Activated naive CD4-positive, alpha-beta T cell treated with anti-CD3 and anti-CD28 coated beads, Interleukin-2, amount 50 U/mL, for 16 hours (primary cell): ENCODE data around the gene PTGIS.
"Not testable (repeated sequence)": the region's sequence is repeated elsewhere in the genome, so short reads cannot be mapped to it uniquely, and the experiment has no call there.

ENCODE experiments used
- DNase-seq: peaks from one replicate; pipeline ENCODE4 v3.0.0-alpha.2; 2020

PTGIS gene

DNA sequence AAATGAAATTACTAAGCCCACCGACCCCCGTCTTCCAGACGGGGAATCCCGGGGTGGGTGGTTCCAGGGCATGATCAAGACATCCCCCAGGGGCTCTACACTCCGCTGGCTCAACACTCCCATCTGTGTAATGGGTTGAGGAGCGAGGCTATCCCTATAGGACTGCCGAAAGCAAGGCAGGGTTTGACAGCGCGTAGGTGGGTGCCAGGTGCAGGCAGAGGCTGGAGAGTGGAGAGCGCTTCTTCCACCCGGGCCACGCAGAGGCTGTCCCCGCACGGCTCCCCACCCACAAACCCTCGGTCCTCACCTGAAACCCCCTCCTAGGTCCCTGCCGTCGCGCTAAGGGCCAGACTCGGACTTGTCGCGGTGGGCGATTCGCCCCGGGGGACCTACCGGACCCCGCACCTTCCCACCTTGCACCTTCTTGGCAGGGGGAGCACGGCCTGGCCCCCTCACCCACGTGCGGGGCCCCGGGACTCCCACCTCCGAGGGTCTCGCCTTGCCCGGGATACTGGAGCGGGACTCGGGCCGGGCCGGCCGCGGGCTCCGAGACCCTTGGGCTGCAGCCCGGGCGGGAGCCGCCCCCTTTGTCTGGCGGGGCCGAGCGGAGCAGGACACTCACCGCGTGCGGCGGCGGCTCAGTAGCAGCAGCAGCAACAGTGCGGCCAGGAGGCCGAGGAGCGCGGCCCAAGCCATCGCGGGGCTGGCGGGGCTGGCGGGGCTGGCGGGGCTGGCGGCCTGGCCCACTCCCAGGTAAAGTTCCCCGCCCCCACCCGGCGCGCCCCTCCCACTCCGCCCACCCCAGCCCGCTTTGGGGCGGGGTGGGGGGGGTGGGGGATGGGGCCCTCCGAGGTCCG is at the start of gene PTGIS:
Gene PTGIS (minus strand): TSS at position 717 of the 857 bp plus-strand sequence. CDS start 21 bp downstream, at position 696.
- no peak for DNase-seq

DNA sequence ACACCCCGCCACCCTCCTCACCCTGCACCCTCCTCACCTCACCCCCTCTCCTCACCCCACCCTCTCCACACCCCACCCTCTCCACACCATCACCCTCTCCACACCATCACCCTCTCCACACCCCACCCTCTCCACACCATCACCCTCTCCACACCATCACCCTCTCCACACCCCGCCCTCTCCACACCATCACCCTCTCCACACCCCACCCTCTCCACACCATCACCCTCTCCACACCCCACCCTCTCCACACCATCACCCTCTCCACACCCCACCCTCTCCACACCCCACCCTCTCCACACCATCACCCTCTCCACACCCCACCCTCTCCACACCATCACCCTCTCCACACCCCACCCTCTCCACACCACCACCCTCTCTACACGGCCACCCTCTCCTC is 49.5 kb upstream of the PTGIS start:
- DNase-seq = not testable (repeated sequence)

DNA sequence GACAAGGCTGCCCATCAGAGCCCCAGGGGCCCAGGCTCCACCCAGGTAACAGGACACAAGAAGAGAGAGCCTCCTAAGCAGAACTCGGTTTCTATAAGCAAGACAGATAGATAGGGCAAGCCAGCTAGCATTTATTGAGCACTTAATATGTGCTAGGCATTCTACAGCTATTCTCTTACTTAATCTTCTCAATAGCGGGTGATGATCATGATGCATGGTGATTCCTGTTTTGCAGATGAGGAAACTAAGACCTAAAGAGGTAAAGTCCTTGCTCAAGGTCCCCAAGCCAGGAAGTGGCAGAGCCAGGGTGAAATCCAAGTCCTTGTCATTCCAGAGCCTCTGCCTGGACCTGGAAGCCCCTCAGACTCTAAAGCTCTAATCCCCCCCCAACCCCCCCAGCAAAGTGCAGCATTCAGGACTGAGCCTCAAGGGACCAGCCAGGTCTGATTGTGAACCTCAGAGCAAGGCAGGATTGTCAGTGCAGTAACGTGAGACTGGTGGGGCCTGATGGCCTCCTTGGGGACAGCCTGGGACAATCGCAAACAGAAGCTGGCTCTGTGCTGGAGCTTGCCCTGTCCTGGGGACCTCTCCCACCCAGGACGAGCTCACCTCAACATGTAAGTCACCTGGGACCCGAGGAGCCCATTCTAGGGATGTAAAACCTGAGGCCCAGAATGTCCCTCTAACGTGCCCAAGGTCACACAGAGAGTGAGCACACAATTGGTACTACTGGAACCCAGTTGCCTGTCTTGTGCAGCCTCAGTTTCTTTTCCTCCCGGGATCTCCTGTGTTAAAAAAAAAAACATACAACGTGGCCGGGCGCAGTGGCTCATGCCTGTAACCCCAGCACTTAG is 48.4 kb upstream of the PTGIS start:
- no peak for DNase-seq

DNA sequence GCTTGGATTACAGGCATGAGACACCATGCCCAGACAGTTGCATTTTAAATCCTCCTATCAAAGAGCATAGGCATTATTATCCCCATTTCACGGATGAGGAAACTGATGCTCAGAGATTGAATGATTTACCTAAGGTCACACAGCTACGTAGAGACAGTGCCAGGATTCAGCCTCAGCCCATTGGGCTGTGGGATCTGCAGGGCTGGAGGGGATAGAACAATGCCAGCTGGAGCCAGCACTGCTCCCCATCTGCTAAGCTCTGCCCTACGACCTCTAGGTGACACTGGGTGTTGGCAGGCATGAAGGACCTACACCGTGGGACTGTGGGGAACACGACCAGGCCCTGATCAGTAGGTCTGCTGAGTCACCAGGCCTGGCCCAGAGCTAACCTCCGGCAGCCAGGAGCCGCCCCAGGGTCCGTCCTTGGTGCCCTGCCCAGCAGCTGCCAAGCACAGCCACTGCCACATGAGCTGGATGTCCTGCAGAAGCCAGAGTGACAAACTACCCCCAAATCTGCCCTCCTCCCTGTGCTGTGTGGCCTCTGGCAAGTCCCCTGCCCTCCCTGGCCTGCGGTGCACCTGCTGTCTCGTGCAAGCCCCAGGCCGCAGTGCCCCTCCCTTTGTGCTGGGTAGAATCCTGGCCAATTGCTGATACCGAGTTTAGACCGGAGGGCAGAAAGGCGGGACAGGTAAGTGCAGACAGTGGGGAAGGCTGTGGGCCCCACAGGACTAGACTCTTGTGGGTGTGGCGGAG is 47.6 kb upstream of the PTGIS start:
- DNase-seq = no peak

DNA sequence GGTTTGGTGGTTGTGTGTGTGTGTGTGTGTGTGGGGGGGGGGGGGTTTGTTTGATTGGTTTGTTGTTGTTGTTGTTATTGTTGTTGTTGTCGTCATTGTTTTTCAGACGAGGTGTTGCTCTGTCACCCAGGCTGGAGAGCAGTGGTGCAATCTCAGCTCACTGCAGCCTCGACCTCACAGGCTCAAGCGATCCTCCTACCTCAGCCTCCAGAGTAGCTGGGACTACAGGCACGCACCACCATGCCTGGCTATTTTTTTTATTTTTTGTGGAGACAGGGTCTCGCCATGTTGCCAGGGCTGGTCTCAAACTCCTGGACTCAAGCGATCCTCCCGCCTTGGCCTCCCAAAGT is 47.1 kb upstream of the PTGIS start:
- not testable (repeated sequence) for DNase-seq

DNA sequence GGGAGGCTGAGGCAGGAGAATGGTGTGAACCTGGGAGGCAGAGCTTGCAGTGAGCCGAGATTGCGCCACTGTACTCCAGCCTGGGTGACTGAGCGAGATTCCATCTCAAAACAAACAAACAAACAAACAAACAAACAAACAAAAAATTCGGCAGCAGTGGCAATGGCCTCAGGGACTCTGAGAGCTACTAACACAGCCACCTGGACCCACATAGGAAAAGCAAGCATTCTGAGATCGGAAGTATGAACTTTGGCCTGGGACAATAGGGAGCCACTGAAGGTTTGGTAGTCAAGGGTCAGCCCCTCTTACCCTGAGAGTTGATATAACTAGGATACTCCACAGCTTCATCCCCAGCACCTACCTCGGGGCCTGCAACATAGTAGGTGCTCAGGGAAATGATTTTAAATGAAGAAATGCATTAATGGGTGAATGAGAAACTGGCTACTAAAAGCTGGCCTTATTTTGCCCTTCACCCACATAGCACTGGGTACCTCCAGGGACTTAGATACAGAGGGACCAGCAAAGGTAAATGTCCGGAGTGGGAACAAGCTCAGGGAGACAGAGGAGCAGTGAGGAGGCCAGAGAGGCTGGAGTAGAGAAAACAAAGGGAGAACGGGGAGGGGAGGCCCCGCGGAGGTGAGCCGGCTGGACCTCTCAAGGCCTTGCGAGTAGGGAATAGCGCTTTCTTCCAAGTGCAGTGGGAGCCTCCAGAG is 46.6 kb upstream of the PTGIS start:
- no peak for DNase-seq

DNA sequence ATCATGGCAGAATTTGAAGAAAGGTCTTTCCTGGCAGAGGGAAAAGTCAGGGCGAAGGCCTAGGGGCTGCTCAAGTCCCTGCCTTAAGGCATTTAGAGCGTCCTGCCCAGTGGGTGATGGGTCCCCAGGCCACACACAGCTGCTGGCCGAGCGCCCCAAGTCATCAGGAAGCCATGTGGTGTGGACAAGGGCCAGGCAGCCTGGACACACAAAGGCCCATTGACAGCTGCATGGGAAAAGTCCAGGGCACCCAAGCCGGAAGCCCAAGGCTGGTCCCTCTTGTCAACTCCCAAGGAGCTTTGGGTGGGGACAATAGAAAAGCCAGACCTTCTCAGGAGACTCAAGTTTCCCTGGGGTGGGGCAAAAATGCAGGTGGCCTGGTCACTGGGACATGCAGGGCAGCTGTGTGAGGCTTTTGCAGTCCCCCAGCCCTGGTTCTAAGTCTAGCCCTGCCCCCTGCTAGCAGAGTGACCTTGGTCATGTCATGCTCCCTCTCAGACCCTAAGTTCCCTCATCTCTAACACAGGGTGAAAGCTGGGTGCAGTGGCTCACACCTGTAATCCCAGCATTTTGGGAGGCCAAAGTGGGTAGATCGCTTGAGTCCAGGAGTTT is 44.3 kb upstream of the PTGIS start:
- DNase-seq = no peak

DNA sequence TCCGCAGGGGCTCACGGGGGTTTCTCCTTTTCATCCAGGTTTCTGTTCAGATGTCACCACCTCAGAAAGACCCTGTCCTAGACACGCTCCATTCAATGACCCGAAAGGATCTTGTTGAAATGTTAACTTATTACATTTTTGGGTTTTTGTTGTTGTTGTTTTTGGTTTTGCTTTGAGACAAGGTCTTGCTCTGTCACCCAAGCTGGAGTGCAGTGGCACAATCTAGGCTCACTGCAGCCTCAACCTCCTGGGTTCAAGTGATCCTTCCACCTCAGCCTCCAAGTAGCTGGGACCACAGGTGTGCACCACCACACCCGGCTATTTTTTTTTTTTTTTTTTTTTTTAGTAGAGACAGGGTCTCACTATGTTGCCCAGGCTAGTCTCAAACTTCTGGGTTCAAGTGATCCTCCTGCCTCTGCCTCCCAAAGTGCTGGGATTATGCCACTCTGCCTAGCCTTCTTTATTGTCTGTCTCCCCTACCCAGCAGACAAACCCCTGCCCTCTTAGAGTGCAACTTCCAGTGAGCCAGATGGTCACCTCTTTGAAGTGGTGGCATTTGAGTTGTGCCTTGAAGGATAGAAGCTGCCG is 43.7 kb upstream of the PTGIS start:
- DNase-seq = not testable (repeated sequence)

DNA sequence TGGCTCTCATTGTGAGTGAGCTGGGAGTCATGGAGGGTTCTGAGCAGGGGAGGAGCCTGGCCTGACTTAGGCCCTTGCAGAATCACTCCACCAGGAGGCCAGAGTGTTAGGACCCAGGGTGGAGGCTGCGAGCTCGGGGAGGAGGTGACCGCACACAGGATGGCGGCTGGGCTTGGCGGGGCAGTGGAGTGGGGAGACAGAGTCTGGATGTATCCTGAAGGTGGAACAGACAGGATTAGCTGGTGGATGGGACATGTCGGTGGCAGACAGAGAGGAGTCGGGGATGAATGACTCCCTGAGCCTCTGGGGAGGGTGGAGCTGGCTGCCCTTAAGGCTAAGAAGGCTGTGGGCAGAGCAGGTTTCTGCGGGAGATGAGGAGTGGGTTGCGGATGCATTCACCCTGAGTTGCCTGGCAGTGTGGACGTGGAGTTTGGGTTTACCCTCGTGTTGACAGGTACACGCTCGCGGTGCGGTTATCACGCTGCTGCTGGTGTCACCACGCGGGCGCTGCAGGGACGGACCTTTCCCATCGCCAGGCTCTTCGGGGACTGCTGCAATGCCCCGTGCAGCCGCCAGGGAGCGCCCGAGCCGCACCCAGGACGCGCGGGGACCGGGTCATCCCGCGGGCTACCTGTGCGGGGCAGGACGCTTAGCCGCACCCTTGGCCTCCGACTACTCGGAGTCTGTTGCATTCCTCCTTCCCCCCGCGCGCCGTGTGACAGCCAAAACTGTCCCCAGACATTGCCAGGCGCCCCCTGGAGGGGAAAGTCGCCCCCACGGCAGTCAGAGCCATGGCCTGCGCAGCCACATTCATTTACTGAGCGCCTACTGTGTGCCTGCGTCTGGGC is 43.0 kb upstream of the PTGIS start:
- peak; percentile 74 for DNase-seq

DNA sequence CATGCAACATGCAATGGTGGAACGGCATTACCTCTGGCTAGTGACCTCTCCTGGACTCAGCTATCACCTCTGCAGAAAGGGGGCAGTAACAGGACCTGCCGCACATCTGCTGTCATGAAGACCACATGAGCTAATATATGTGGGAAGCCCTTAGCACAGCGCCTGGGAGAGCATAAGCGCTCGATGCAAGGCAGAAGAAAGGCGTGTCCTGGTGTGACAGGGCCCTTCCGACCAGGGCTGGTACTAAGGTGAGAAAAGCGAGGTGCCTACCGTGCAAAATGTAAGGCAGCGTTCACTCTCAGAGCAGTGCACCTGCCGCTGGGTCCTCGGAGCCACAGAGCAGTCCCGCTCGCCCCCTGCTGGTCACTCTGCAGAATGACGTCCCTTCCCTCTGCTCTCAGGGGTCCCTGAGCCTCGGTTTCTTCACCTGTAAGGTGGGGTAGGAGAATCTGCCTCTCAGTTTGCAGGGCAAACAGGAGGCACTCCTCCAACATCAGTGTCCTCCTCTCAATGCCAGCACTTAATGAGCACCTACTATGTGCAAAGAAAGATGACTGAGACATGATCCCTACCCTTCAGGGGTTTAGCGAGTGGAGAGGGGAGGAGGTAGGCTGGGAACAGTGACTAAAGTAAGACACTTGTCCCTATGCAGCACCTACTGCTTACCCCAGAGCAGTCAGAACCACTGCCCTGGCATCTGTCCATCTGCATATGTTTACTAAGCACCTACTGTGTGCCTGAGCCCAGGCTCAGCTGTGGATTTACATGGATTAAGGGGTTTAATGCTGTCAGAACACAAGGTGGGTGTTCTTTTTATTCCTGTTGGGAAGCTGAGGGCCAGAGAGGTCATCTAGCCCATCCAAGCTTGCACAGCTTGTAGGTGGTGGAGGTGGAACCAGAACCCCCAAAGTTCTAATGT is 41.1 kb upstream of the PTGIS start:
- DNase-seq = peak; percentile 71

DNA sequence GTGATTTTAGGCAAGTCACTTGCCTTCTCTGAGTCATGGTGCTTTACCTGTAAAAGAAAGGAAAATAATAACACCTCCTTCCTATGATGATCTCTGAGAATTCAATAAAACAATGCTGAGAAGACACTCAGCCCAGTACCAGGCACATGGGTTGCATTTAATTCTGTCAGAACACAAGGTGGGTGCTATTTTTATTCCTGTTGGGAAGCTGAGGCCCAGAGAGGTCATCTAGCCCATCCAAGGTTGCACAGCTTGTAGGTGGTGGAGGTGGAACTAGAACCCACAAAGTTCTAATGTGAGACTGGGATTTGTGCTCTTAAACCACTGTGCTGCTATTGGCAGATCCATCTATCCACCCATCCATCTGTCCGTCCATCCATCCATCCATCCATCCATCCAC is 39.6 kb upstream of the PTGIS start:
- no peak for DNase-seq

DNA sequence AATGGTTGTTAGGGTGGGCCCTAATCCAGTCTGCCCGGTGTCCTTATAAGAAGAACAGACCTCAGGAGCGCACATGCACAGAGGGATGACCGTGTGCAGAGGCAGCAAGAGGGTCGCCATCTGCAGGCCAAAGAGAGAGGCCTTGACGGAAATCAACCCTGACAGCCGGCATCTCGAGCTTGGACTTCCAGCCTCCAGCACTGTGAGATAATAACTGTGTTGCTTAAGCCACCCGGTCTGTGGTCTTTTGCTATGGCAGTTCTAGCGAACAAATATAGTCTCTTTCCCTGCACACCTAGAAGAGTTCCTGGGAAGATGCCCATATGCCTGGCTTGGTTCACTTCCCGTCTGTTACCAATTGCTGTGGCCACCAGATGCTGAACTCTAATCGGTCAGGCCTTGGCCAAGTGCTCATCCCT is 35.3 kb upstream of the PTGIS start:
- no peak for DNase-seq

DNA sequence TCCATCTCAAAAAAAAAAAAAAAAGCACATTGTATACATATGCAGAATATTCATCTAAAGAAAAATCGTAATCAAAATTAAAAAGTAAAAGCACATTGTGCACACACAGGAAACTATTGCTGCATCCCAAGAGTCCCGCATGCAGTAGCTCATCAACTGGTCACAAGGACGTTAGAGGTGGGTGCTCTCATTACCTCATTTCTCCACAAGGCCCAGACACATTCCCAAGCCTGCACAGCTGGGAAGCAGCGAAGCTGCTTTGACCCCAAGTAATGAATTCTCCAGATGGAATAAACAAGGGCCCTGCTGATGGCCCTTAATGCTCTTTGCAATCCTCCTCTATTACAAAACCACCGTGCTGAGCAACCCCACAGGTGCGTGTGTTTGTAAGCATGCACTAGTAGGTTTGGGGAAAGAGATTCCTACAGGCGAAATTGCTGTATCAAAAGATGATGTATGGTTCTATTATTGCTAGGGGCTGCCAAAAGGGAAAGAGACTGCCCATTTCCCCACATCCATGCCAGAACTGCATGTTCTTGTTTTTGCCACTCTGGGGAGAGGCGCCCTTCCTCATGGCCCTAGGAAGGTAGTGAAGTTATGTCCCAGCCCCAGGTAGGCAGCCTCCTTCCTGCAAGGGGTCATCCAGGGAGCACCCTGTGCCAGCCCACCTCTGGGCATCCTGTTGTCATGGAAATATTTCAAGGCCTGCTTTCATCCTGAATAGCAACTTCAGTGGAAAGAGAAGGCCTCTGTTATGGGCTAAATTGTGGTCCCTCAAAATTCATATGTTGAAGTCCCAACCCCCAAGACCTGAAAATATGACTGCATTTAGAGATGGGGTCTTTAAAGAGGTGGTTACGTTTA is 34.6 kb upstream of the PTGIS start:
- no peak for DNase-seq

DNA sequence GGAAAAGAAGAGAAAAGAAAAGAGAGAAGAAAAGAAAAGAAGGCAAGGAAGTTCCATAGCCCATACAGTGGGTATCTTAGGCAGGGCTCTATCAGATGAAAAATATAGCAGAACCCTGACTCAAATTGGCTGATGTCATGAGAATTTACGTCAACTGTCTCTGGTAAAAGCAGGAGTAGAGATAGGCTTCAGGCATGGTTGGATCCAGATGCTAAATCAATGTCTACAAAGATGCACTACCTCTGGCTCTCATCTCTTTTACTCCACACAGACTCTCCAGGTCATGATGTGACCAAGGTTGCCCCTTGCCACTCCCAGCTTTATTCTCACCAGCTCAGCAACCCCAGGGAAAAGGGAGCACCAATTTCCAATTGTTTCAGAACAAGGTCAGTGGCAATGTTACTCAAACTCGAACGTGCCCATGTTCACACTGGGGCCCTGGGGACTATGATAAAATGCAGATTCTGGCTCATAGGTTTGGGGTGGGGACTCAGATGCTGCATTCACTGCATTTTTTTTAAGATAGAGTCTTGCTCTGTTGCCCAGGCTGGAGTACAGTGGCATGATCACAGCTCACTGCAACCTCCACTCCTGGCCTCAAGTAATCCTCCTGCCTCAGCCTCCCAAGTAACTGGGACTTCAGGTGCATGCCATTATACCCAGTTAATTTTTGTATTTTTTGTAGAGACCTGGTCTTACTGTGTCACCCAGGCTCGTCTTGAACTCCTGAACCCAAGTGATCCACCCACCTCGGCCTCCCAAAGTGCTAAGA is 33.4 kb upstream of the PTGIS start:
- DNase-seq = no peak

DNA sequence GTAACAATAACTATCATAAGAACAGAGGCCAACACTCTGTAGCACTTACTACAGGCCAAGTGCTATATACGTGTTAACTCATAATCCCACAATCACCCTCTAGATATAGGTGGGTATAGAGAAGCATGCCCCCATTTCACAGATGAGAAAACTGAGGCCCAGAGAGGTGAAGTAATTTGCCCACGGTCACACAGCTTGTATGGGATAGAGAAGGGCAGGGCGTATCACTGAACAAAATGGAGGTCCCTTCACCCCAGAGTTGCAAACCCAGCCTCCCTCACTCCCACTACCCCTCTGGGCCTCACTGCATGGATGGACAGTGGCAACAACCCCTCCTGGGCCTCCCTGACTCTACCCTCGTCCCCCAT is 31.8 kb upstream of the PTGIS start:
- DNase-seq = no peak

DNA sequence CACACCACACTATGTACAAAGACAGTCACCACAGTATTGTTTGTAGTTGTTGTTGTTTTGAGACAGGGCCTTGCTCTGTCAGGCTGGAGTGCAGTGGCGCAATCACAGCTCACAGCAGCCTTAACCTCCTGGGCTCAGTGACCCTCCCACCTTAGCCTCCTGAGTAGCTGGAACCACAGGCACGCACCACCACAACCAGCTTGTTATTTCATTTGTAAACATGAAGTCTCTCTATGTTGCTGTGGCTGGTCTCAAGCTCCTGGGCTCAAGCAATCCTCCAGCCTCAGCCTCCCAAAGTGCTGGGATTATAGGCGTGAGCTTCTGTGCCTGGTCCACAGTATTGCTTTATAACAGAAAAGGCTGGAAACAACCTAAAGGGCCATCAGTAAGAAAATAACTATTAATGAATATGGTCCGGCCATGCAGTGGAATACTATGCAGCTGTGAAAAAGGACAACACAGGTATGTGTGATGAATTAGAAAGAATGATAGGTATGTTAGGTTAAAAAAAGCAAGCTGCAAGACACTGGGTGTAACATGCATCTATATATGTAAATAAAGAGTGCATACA is 30.0 kb upstream of the PTGIS start:
- DNase-seq = no peak

DNA sequence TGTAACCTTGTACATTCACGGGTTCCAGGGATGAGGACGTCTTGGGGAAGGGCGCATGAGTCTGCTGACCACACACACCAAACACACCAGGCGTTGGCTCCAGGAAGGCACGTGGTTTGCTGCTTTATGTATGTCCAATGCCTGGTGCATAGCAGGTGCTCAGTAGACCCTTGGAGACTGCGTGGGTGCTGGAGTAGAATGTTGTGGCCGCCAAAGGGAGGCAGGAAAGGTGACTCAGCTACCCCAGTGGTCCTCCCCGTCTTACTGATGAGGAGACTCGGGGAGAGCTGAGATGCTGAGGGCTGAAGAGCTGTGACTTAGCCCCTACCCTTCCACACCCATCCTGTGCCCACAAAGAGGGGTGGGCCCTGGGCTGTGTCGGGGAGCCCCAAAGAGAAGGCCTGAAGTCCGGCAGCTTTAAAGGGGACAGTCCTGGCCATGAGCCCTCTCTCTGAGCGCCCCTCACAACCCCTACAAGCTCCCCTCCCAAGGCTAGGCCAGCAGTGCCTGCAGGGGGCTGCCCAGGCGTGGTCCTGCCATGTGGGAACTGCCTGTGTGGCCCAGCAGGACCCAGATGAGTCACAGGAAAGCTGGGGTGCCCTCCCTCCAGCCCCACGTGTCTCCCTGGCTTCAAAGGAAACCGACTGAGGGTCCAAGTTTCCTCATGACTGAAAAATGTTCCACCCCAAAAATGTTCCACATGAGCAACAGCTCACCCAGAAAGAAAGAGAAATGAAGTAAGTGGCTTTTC is 28.0 kb upstream of the PTGIS start:
- DNase-seq = peak; percentile 14
